Measurements from ENCODE around the gene SLX4IP.

DNA sequence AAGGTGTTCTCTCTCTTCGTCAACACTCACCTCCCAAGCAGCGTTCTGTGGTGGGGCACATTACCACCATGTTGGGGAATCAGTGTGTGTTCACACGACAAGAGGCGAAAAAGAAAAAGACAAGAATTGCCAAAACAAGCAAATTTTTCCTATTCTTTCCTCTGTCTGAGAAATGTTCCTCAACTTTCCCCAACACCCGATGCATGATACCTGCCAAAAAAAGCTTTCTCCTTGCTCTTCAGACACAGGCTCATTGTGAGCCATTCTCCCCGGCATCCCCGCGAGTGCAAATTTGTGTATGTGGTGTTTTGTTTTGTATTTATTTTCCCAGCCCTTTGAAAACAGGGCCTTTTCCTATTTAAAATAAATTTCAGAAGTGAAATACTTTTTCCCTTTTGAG, 137.7 kb downstream of the SLX4IP start:
- TF ChIP-seq, protein P1, sequence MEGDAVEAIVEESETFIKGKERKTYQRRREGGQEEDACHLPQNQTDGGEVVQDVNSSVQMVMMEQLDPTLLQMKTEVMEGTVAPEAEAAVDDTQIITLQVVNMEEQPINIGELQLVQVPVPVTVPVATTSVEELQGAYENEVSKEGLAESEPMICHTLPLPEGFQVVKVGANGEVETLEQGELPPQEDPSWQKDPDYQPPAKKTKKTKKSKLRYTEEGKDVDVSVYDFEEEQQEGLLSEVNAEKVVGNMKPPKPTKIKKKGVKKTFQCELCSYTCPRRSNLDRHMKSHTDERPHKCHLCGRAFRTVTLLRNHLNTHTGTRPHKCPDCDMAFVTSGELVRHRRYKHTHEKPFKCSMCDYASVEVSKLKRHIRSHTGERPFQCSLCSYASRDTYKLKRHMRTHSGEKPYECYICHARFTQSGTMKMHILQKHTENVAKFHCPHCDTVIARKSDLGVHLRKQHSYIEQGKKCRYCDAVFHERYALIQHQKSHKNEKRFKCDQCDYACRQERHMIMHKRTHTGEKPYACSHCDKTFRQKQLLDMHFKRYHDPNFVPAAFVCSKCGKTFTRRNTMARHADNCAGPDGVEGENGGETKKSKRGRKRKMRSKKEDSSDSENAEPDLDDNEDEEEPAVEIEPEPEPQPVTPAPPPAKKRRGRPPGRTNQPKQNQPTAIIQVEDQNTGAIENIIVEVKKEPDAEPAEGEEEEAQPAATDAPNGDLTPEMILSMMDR (IDR thresholded peaks at IDR 0.05), result no peak
- no peak for TF ChIP-seq EZH2 (IDR thresholded peaks at IDR 0.05; ENCODE audit: borderline replicate concordance, insufficient read depth, low read depth, low read length, poor library complexity, severe bottlenecking)

Data from B cell (primary cell).